Limb (tissue), 2 donors: ENCODE data around the gene PDE1C.
"Not testable (repeated sequence)": the region's sequence is repeated elsewhere in the genome, so short reads cannot be mapped to it uniquely, and the experiment has no call there.

Source experiments
- DNase-seq, 2 donors: peaks; one replicate each; pipeline ENCODE4 v3.0.0-alpha.2; 2016; ENCODE audit errors: extremely low spot score in 2 of 2

The PDE1C gene

DNA sequence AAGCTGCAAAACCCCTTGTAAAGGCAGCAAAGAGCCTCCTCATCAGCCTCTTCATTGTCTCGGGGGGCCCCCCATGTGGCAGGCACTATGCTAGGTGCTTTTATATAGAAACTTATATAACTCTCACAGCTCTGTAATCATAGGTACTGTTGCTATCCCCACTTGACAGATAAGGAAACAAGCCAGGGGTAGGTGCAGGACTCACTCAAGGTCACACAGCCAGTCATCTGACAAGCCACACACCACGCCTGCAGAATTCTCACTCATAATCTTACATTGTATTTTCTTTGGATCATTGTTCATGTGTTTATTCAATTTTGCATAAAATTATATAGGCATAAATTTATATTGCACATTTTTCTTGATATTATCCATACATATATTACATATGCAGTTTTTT, 217.7 kb downstream of the PDE1C start:
- no peak for DNase-seq

DNA sequence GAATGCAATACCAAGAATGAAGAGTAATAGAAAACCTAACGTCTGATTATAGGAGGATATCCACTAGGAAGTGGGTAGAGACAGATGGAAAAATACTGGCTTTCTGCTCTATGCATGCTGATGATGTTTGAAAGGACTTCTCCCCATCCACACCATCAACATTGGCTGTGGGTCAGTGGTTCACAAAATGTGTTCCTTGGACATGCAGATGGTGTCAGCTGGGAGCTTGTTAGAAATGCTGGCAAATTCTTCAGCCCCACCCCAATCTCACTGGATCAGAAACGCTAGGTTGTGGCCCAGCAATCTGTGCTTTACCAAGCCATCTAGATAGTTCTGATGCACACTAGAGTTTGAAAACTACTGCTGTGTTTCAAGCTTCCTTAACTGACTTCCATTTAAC, 219.1 kb downstream of the PDE1C start:
- DNase-seq = no peak

DNA sequence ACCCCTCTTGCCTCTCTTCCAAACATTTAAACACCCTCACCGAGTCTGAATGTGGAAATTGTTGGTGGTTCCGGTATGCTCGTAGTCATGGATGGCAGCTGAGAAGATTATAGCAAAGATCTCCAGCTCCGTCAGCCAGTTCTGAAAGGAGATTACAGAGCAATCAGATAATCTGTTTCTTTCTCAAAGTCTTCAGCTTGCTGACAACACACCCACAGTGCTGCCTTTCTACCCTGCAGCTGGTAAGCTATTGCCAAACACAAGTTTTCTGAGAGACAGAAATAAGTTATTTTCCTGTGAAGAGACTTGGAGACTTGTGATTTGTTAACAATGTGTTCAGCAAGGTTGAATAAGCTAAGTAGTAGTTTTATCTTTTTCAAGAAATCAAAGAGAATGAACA, 219.6 kb downstream of the PDE1C start:
- DNase-seq = no peak

DNA sequence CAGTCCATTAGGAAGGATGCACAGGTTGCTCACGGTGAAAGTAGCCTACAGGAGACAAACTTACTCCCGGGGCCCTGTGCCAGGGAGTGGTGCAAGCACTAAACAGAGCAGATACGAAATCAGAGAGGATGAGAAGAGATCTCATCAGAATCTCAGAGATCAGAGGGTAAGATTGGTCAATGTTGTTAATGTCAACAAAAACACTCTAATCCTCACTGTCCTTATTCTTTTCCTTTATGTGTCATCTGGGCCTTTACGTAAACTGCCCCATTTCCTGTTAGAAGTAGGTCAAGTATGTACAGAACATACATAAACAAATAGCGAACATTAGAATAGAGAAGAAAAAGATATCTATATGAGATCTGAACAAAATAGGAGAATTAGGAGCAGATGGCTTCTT, 220.1 kb downstream of the PDE1C start:
- DNase-seq = no peak

DNA sequence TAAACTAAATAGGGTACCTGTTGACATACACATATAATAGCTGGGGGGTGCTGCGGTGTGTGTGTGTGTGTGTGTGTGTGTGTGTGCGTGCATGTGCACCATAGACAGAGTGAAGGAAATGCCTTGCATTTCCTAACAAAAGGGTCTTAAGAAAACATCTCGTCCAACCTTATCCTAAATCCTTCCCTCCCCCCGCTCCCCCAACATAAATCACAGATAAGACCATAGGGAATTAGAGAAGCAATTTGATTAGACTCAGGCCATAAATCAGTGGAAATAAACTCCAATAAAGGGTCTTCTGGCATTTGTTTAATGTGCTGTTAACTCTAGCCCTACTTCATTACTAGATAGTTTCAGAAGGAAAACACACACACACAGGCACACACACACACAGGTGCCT, 234.7 kb downstream of the PDE1C start:
- DNase-seq = no peak

DNA sequence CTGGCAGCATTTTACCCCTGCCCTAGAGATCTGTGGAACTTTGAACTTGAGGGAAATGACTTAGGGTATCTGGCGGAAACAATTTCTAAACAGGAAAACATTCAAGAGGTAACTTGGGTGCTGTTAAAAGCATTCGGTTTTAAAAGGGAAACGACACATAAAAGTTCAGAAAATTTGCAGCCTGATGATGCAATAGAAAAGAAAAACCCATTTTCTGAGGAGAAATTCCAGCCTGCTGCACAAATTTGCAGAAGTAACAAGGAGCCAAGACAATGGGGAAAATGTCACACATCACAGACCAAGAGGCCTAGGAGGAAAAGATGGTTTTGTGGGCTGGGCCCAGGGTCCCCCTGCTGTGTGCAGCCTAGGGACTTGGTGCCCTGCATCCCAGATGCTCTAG, 236.6 kb downstream of the PDE1C start:
- DNase-seq = not testable (repeated sequence)

DNA sequence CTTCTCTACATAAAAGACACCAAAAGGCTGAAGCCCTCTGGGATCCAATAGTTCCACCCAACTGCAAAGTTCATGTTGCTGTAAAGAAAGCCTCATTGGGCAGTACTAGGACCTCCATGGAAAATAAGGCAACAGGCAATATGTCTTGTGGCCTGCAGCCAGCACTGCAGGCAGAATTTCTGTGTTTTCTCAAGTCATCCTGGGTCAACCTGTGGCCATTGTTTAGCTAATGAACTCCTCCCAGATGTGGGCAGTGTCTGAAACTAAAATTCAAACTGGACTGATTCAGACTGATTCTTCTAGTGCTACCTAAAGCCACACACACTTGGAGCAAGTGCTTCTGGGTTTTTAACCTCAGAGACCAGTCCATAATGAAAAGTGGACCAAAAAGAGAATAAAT, 241.7 kb downstream of the PDE1C start:
- DNase-seq = no peak

DNA sequence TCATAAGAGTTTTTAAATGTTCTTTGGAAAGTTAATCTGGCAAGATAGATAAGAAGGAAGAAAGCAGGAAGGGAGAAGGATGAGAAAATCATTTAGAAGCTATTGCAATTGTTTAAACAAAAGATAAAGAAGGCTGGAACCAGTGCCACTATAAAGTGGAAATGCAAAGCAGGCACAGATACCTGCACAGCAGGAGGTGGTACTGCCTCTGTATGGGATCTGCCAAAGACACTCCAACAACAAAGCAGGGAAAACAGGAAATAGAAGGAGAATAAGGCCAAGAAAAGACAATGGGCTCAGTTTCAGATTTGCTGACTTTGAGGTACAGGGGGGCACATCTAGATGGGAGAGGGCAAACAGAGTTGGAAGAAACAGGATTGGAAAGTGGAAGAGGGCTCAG, 244.6 kb downstream of the PDE1C start:
- no peak for DNase-seq

DNA sequence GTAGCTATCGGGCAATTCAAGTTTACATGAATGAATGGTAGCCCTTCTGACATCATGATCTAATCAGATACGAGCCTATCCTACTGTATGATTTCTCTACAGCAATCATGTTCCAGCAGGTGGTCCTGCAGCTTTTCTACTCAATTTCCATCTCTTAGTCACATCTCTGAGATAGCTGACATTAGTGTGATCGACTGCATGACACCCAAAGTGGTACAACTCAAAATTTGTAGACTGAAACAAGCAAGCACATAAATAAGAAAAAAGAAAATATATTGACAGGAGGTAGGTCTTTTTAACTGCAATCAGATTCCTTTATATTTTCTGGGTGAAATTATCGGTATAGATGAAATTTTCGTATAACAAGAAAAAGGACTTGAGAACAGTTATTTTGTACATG, 251.2 kb downstream of the PDE1C start:
- DNase-seq = no peak

DNA sequence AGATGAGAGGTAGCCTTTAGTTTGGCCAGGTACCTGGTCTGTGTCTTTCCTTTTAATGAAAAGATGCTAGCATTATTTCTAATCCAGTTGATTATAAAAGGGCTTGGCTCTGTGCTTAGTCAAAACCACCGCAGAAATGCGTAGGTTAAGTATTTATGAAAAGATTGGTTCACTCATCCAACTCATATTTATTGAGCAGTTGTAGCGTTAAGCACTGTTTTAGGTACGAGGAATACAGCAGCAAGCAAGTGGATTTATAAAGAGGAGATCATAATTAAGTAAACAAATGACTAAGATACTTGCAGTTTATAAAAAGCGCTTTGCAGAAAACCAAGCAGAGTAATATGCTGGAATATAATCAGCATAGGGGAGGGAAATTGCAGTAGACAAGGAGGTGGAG, 253.4 kb downstream of the PDE1C start:
- no peak for DNase-seq

DNA sequence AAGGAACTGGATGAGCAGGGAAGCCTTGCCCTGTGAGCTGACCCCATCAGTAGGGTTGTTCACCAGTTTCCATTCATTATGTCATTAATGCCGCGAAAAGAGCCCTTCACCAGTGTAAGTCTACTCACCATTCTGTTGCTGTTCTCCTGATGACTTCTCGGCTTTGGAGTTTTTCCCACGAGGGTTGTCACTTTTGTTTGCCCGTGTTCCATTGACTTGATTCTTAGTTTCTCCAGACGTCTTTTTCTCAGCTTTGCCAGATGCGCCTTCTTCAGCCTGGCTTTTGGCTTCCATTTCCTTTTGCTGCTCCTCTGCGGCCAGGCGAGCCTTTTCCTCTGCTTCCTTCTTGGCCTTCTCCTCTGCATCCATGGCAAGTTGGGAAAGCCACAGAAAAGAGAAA, 254.4 kb downstream of the PDE1C start:
- no peak for DNase-seq

DNA sequence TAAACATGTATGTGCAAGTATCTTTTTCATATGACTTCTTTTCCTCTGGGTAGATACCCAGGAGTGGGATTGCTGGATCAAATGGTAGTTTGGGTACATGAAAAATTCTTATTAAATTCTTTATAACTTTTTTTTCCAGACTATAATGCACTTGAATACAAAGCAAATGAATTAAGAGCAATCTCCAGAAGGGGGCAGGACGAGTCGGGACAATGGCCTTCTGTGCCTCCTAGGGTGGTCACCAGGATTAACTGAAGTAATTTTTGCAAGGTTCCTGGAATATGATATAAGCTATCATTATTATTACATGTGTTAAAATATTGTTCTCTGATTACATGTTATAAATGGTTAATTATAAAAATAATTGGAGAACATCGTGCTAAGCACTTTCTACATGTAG, 256.0 kb downstream of the PDE1C start:
- no peak for DNase-seq

DNA sequence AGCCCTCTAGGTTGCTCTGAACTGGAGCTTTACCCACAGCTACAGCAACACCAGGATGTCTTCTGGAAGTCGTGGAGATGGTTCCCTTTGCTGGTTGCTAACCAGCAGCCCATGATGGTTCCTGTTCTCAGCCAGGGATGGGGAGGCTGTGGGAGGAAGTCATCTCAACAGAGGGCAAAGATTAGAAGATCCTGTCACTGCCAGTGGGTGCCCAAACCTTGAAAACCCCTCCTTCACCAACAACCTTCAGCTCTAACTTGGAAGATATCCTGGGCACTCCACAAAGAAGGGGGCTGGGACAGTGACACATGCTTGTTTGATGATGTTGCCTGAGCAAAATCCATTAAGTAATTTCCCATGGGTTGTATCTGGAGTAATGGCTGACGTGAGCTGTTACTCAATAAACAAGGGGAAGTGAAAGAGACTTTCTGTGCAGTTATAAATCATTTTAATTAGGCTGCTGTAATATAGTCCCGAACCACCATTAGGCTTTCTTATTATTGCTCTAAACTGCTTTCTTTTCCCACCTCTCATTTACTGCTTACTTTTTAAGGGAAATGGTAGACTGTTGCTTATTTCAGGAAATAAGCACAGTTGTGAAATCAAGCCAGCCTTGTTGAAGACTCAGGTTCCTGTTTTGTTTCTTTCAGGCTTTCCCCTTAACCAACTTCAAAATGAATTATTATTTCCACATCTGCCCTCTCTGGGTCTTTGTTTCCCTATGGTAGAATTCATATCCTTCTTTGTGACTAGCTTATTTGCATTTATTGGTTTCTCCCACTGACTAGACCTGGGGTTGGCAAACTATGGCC, 258.4 kb downstream of the PDE1C start:
- DNase-seq = no peak

DNA sequence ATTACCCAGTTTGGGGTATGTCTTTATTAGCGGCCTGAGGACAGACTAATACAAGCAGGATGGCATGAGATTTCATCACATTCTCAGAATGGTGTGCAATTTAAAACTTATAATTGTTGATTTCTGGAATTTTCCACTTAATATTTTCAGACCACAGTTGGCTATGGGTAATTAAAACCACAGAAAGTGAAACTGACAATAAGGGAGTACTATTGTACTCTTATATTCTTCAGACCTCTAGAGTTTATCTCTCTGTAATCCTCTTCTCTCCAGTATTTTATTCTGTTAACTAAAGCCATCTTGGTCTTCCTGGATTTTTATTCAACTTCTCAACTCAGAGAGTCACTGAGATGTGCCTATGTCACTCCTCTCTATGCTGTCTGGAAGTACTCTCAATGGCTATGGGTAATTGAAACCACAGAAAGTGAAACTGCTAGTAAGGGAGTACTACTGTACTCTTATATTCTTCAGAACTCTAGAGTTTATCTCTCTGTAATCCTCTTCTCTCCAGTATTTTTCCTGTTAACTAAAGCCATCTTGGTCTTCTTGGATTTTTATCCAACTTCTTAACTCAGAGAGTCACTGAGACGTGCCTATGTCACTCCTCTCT, 264.9 kb downstream of the PDE1C start:
- no peak for DNase-seq

DNA sequence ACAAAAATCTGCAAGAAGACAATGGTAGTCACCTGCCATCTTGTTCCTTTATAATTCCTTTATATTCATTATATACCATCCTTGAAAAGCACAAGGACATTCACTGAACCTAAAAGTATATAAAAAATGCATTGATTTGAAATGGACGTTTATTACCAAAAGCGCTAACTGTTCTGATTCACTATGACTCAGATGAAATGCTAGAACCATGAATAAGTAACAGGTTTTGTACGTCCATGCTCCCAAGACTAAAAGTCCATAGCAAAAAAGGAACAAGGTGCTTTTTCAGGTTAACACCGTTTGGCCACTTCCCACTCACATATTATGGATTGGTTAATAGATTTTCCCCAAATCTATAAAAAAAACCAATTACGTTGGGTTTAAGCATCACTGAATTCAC, 273.8 kb downstream of the PDE1C start:
- DNase-seq = no peak

DNA sequence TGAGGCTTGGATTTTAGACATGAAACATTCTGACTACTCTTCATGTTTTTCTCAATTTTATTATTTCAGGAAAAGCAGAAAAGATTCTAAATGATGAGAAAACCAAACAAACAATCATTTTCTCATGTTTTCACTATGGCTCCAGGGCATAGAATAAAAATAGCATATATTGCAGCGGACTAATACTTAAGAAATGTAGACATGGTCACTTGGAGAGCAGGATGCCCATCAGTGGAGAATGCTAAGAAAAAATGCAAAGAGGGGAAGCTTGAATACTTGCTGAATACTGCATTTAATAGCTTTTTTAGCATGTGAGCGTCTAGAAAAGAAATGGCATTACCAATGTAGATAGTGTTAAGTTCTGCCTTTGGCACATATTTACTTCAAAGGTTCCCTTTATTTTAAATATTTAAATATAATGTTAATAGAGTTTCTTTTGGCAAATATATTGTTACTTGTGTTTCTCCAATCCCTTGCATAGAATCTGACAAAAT, 275.3 kb downstream of the PDE1C start:
- DNase-seq = no peak

DNA sequence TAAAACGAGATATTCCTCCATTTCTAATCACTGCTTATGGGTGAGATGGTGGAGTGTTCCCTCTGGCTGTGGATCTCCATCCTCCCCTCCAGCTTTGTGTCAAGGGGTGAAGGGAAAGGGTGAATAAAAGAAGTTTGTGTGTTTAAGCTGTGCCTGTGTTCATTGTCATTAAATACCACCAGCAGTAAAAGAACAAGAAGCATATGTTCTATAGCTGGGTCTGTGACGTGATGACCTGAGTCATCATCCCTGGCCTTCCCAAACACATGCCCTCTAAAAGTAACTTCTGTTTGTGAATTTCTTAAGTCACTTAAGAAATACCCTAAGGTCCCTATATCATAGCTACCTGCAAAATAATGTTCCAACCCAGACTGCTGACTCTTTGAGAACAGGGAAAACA, 278.3 kb downstream of the PDE1C start:
- no peak for DNase-seq

DNA sequence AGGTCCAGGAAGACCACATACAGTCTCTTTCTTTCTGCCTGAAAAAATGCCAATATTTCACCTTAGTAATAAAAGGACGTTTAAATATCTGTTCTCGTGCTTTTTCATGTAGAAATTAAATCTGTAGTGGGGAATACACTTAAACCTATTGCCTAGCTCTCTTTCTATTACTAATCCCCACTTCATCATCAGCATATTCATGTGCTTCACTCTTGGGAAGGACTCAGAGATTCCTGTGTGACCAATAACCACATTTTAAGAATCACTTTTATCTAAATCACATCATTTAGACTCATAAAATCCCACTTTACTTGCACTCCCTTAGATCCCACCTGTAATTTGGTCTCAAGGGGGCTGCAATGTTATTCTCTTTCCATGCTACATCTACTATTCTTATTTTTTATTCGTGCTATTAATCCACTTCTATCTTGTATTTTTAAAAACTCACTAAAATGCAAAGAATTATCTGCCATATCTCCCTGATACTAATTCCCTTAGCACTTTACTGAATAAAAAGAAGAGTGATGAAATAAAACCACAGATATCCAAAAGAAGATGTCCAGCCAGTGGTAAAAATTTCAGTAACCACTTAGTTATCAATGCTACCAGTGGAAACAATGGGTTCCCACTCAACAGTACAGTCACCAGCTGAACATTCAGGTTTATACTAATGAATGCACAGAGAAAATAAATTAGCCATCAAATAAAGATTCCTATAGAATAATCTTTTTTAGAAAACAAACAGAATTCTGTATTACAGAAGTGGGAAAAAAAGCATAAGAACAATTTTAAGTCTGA, 281.1 kb downstream of the PDE1C start:
- DNase-seq = no peak

DNA sequence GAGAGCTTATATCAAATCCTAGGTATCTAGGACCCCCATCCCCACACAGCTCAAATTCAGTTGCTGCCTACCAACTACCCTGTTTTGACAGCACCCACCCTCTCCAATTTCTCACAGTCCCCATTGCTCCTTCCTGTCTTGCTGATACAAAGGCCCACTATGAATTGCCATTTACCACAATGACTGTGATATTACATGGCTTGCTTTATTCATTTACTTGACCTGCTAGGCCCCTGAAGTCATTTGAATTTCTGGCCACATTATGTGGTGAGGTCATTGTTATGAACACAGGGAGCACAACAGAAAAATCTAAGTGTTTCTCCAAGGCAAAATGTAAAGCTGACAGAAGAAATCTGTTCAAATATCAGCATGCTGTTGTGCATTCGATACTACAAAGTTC, 281.8 kb downstream of the PDE1C start:
- DNase-seq = no peak

DNA sequence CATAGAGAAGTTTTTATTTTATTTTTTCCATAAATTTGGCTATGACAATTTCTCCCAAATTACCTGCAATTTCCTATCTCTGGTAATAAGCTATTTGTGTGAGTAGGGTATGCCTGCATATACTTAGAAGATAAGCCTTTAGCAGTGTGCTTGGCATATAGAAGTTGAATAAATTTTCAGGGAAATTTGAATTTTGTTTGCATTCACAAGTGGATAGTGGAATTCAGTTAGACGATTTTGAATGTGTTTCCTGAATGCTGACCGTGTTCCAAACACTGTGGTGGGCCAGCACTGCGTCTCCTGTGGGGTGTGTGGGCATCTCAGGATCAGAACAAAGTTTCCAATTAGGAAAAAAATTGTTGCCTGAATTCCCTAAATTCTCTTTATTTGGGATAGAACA, 283.9 kb downstream of the PDE1C start:
- DNase-seq = no peak

DNA sequence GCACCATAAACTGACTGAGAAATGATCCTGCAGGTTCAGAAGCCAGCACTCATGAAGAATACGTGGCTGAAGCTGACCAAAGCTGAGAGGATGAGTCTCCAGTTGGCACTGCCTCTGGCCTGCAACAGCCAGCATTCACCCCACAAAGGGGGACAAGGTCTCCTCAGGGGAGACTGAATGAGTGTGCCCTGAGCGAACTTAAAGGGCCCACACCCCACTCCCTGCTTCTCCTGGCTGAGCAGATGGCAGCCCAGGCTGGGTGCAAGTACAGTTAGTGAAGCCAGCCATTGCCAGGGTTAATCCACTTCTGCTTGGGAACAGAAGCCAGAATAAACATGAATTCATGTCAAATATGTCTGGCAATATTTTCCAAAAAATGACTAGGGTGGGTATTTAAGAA, 285.1 kb downstream of the PDE1C start:
- DNase-seq = no peak

DNA sequence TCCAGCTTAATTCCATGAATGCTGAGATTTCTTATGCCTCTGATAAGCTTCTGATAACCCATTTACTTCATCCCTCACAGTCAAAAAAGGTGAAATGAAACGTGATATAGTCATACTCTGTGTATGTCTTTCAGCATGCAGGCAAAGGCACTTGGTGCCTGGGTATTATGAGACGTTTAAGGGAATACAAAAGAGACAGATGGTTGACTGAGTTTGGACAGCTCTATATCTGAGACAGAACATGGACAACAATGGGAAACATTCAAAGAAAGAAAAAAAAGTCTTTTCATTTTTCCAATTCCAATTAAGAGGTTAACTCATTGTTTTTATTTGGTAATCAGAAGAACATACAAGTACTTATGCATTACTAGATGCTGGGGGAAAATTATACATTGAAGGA, 287.0 kb downstream of the PDE1C start:
- DNase-seq = no peak
